H9 (cell line): Measurements from ENCODE around the gene IL1RAPL2. TPM values are rescaled to one million over a fixed set of nuclear protein-coding genes. Genes with fewer than 3 reads are reported as not detected.

ENCODE experiments used
- DNase-seq: peaks from one replicate; pipeline ENCODE4 v3.0.0-alpha.2; 2017
- H2AFZ ChIP-seq: one replicate; pipeline ENCODE4 v1.6.1; 2013; ENCODE audit warnings: mild to moderate bottlenecking, low read length, control low read depth, moderate library complexity
- H2AK5ac ChIP-seq: 2 replicates; pipeline ENCODE4 v1.6.1; 2013; ENCODE audit warnings: low read length, control low read depth, mixed read lengths; ENCODE audit not compliant: insufficient read length
- H2BK120ac ChIP-seq: one replicate; pipeline ENCODE4 v1.6.1; 2013; ENCODE audit warnings: low read depth, mild to moderate bottlenecking, low read length, control low read depth, inconsistent platforms; ENCODE audit not compliant: poor library complexity, severe bottlenecking
- H2BK12ac ChIP-seq: 2 replicates; pipeline ENCODE4 v1.6.1; 2013; ENCODE audit warnings: low read length, control low read depth, mixed read lengths, low read depth; ENCODE audit not compliant: insufficient read length
- H2BK15ac ChIP-seq: 2 replicates; pipeline ENCODE4 v1.6.1; 2013; ENCODE audit warnings: low read depth, low read length, control low read depth
- H2BK20ac ChIP-seq: one replicate; pipeline ENCODE4 v1.6.1; 2013; ENCODE audit warnings: low read depth, mild to moderate bottlenecking, low read length, control low read depth, inconsistent platforms; ENCODE audit not compliant: poor library complexity, severe bottlenecking
- H2BK5ac ChIP-seq: 2 replicates; pipeline ENCODE4 v1.6.1; 2013; ENCODE audit warnings: low read length, control low read depth, mixed read lengths; ENCODE audit not compliant: insufficient read length
- H3K14ac ChIP-seq: 2 replicates; pipeline ENCODE4 v1.6.1; 2013; ENCODE audit warnings: low read length, control low read depth; ENCODE audit not compliant: insufficient read depth
- H3K18ac ChIP-seq: 2 replicates; pipeline ENCODE4 v1.6.1; 2013; ENCODE audit warnings: low read depth, mild to moderate bottlenecking, mixed read lengths, low read length, control low read depth; ENCODE audit not compliant: insufficient read length
- H3K23ac ChIP-seq: 2 replicates; pipeline ENCODE4 v1.6.1; 2013; ENCODE audit warnings: low read length, control low read depth, mixed read lengths, low read depth; ENCODE audit not compliant: insufficient read length
- H3K23me2 ChIP-seq: 2 replicates; pipeline ENCODE4 v1.6.1; 2013; ENCODE audit warnings: low read depth, mild to moderate bottlenecking, mixed read lengths, low read length, control low read depth; ENCODE audit not compliant: insufficient read length, poor library complexity, severe bottlenecking
- H3K27ac ChIP-seq: 2 replicates; pipeline ENCODE4 v1.5.1; 2013; ENCODE audit warnings: low read length, control low read depth, mixed read lengths, low read depth; ENCODE audit not compliant: insufficient read length
- H3K27me3 ChIP-seq: 2 replicates; pipeline ENCODE4 v1.6.1; 2013; ENCODE audit warnings: low read length, control low read depth, inconsistent platforms; ENCODE audit not compliant: insufficient read depth
- H3K4ac ChIP-seq: 2 replicates; pipeline ENCODE4 v1.6.1; 2013; ENCODE audit warnings: low read depth, mild to moderate bottlenecking, control low read depth, inconsistent platforms, low read length, moderate library complexity
- H3K4me1 ChIP-seq: 2 replicates; pipeline ENCODE4 v1.6.1; 2013; ENCODE audit warnings: low read length, control low read depth, inconsistent platforms; ENCODE audit not compliant: insufficient read depth
- H3K4me2 ChIP-seq: 2 replicates; pipeline ENCODE4 v1.6.1; 2013; ENCODE audit warnings: low read length, control low read depth, mixed read lengths; ENCODE audit not compliant: insufficient read length, insufficient read depth
- H3K56ac ChIP-seq: 2 replicates; pipeline ENCODE4 v1.6.1; 2013; ENCODE audit warnings: low read depth, mild to moderate bottlenecking, mixed read lengths, low read length, control low read depth; ENCODE audit not compliant: insufficient read length
- H3K79me1 ChIP-seq: 2 replicates; pipeline ENCODE4 v1.6.1; 2013; ENCODE audit warnings: low read depth, mild to moderate bottlenecking, moderate library complexity, low read length, control low read depth, inconsistent platforms; ENCODE audit not compliant: insufficient read depth, poor library complexity, severe bottlenecking
- H3K79me2 ChIP-seq: 2 replicates; pipeline ENCODE4 v1.6.1; 2013; ENCODE audit warnings: low read length, control low read depth, inconsistent platforms; ENCODE audit not compliant: insufficient read depth
- H3K9ac ChIP-seq: 2 replicates; pipeline ENCODE4 v1.6.1; 2013; ENCODE audit warnings: low read length, control low read depth, mixed read lengths; ENCODE audit not compliant: insufficient read length; ENCODE audit errors: extremely low read depth
- H3K9me3 ChIP-seq: one replicate; pipeline ENCODE4 v1.6.1; 2013; ENCODE audit warnings: low read depth, low read length, inconsistent platforms; ENCODE audit not compliant: control insufficient read depth
- H3T11ph ChIP-seq: one replicate; pipeline ENCODE4 v1.6.1; 2013; ENCODE audit warnings: mild to moderate bottlenecking, low read length, control low read depth, inconsistent platforms
- H4K20me1 ChIP-seq: one replicate; pipeline ENCODE4 v1.6.1; 2013; ENCODE audit not compliant: control insufficient read depth, insufficient read length, insufficient read depth
- H4K5ac ChIP-seq: 2 replicates; pipeline ENCODE4 v1.6.1; 2013; ENCODE audit warnings: low read depth, mild to moderate bottlenecking, mixed read lengths, low read length, control low read depth; ENCODE audit not compliant: insufficient read length
- H4K8ac ChIP-seq: replicated peaks from 2 replicates; pipeline ENCODE4 v1.6.1; 2013; ENCODE audit warnings: low read length, control low read depth, mixed read lengths, low read depth; ENCODE audit not compliant: insufficient read length
- H4K91ac ChIP-seq: 2 replicates; pipeline ENCODE4 v1.6.1; 2013; ENCODE audit warnings: low read depth, mild to moderate bottlenecking, moderate library complexity, mixed read lengths, low read length, control low read depth; ENCODE audit not compliant: insufficient read length
- H3K27ac Mint-ChIP-seq, 3 experiments: 2 replicates in 2 of 3; 3 replicates in 1 of 3; pipeline ENCODE4 v1.8.0; 2020 to 2021; ENCODE audit warnings: mixed read lengths in 3 of 3, mild to moderate bottlenecking in 1 of 3, moderate library complexity in 1 of 3
- H3K27me3 Mint-ChIP-seq: 2 replicates; pipeline ENCODE4 v1.8.0; 2021; ENCODE audit warnings: low read depth, mild to moderate bottlenecking, moderate library complexity, mixed read lengths
- H3K36me3 Mint-ChIP-seq, 3 experiments: 2 replicates in 2 of 3; 3 replicates in 1 of 3; pipeline ENCODE4 v1.8.0; 2020 to 2021; ENCODE audit warnings: low read depth in 3 of 3, mixed read lengths in 3 of 3; ENCODE audit not compliant: insufficient read depth in 1 of 3
- H3K4me1 Mint-ChIP-seq, 2 experiments: 2 replicates each; pipeline ENCODE4 v1.8.0; 2020; ENCODE audit warnings: mixed read lengths in 2 of 2
- H3K4me3 Mint-ChIP-seq, 2 experiments: 2 replicates in 1 of 2; 3 replicates in 1 of 2; pipeline ENCODE4 v1.8.0; 2020 to 2021; ENCODE audit warnings: mild to moderate bottlenecking in 2 of 2, mixed read lengths in 2 of 2, moderate library complexity in 1 of 2
- H3K9me3 Mint-ChIP-seq, 2 experiments: 2 replicates in 1 of 2; 3 replicates in 1 of 2; pipeline ENCODE4 v1.8.0; 2020; ENCODE audit warnings: mild to moderate bottlenecking in 2 of 2, mixed read lengths in 2 of 2, moderate library complexity in 1 of 2
- CTCF ChIP-seq: fragments of 200-600 bp; sonication (generic); conservative IDR thresholded peaks from 3 replicates; pipeline ENCODE4 v1.8.0; 2021; ENCODE audit warnings: antibody characterized with exemption, mild to moderate bottlenecking
- WGBS: extraction: QIAGEN DNeasy Blood & Tissue Kit; methylation state at CpG from one replicate; pipeline ENCODE4 v1.1.7; 2013; ENCODE audit warnings: missing lambda C conversion rate, low lambda C conversion rate, mixed read lengths; ENCODE audit not compliant: insufficient read length; ENCODE audit errors: extremely low coverage; 5-methylcytosine and 5-hydroxymethylcytosine counted together
- total RNA-seq: library from RNA; stranded (reverse); gene quantifications from 2 replicates; pipeline ENCODE4 v1.2.1, GENCODE V29; 2021

The IL1RAPL2 gene
- total RNA-seq, 1 experiment from 2014 or later, result not detected

- H3K23ac ChIP-seq, result no peak overlapping the region
- no peaks in the 10 kb centered on the region for H3K27me3 Mint-ChIP-seq
- no peak for DNase-seq
- H3K36me3 Mint-ChIP-seq, result 0 out of 7 replicates have a peak, but pooled peaks cover 0 to 2% (median 0%) of the 10 kb centered on the region in 3 experiments
- no peak overlapping the region for H3K4ac ChIP-seq
- H3K9ac ChIP-seq, result no peak overlapping the region
- no peak overlapping the region for H3K4me3 Mint-ChIP-seq
- no peaks in the 10 kb centered on the region; the same call in 1 of the 2 replicates for H3K4me1 ChIP-seq
- H3K23me2 ChIP-seq, result no peaks in the 10 kb centered on the region
- no peaks in the 10 kb centered on the region for H3K4me1 Mint-ChIP-seq
- H3K27ac Mint-ChIP-seq, result peak overlapping the region in 1 of 3 experiments; percentile 22; a peak in 1 of 7 replicates
- H4K20me1 ChIP-seq, result no peaks in the 10 kb centered on the region
- no peak overlapping the region for H3K14ac ChIP-seq
- no peak overlapping the region for H2AFZ ChIP-seq
- no peak overlapping the region for H3K18ac ChIP-seq
- no peak overlapping the region for H3K27ac ChIP-seq
- TF ChIP-seq CTCF, result no peak
- H2BK20ac ChIP-seq, result no peak overlapping the region
- H4K5ac ChIP-seq, result no peak overlapping the region
- no peak overlapping the region for H3K56ac ChIP-seq
- H3K79me2 ChIP-seq, result no peaks in the 10 kb centered on the region
- no CpG with 5 or more reads among the region's 1 CpG for WGBS
- H3T11ph ChIP-seq, result no peak overlapping the region
- H2BK120ac ChIP-seq, result no peak overlapping the region
- peaks cover 0 to 25% of the 10 kb centered on the region in 2 experiments; a peak in 1 of 5 replicates for H3K9me3 Mint-ChIP-seq
- no peak overlapping the region for H4K91ac ChIP-seq
- no peak overlapping the region for H4K8ac ChIP-seq
- no peak overlapping the region for H2BK12ac ChIP-seq
- H3K79me1 ChIP-seq, result no peaks in the 10 kb centered on the region
- H3K27me3 ChIP-seq, result no peaks in the 10 kb centered on the region
- H2AK5ac ChIP-seq, result no peak overlapping the region
- no peak overlapping the region for H2BK5ac ChIP-seq
- H2BK15ac ChIP-seq, result no peak overlapping the region
- no peak overlapping the region for H3K4me2 ChIP-seq
- no peaks in the 10 kb centered on the region for H3K9me3 ChIP-seq
Measured at GRCh38 chrX:105460376-105460775, 894.4 kb downstream of the IL1RAPL2 start.
